Neural progenitor cell (in vitro differentiated cells): ENCODE measurements around the gene ANGPTL8.

Experiments used
- CTCF ChIP-seq: fragments of 200-600 bp; sonication (generic); IDR thresholded peaks from 2 replicates; pipeline ENCODE4 v1.5.1; 2017; ENCODE audit warnings: antibody characterized with exemption, mild to moderate bottlenecking
- EZH2 ChIP-seq: fragments of 200-600 bp; sonication (generic); IDR thresholded peaks from 2 replicates; pipeline ENCODE4 v1.6.1; 2017; ENCODE audit warnings: antibody characterized with exemption, mild to moderate bottlenecking, moderate library complexity
- EZH2phosphoT487 ChIP-seq: fragments of 200-600 bp; sonication (generic); IDR thresholded peaks from 2 replicates; pipeline ENCODE4 v1.6.1; 2017; ENCODE audit warnings: antibody characterized with exemption

- TF ChIP-seq EZH2phosphoT487 (no peak), EZH2 (no peak), CTCF (no peak)
Measured at GRCh38 chr19:11201791-11202190, 37.6 kb upstream of the ANGPTL8 start.
